Mesendoderm (in vitro differentiated cells): Measurements from ENCODE around the gene CNOT4.

Experiments used
- DNase-seq: peaks from one replicate; pipeline ENCODE4 v3.0.0; 2013
- H2AK5ac ChIP-seq: 2 replicates; pipeline ENCODE4 v1.6.1; 2013; ENCODE audit warnings: low read length, inconsistent platforms
- H2BK120ac ChIP-seq: 2 replicates; pipeline ENCODE4 v1.6.1; 2013; ENCODE audit warnings: low read depth, mild to moderate bottlenecking, low read length, moderate library complexity, mixed read lengths
- H2BK15ac ChIP-seq: replicated peaks from 2 replicates; pipeline ENCODE4 v1.6.1; 2013; ENCODE audit warnings: low read depth, mild to moderate bottlenecking, moderate library complexity
- H2BK5ac ChIP-seq: 2 replicates; pipeline ENCODE4 v1.6.1; 2013; ENCODE audit warnings: low read length, inconsistent platforms
- H3K18ac ChIP-seq: 2 replicates; pipeline ENCODE4 v1.6.1; 2013; ENCODE audit warnings: mild to moderate bottlenecking, low read length, mixed read lengths
- H3K23ac ChIP-seq: one replicate; pipeline ENCODE4 v1.6.1; 2013; ENCODE audit warnings: low read length
- H3K27ac ChIP-seq: 2 replicates; pipeline ENCODE4 v1.5.1; 2013; ENCODE audit warnings: low read depth, mild to moderate bottlenecking, inconsistent platforms, low read length, moderate library complexity
- H3K27me3 ChIP-seq: 2 replicates; pipeline ENCODE4 v1.6.1; 2013; ENCODE audit warnings: low read length, control low read depth, mild to moderate bottlenecking, inconsistent platforms; ENCODE audit not compliant: insufficient read depth, poor library complexity
- H3K36me3 ChIP-seq: 2 replicates; pipeline ENCODE4 v1.6.1; 2013; ENCODE audit warnings: low read length, inconsistent platforms; ENCODE audit not compliant: control insufficient read depth, insufficient read depth
- H3K4ac ChIP-seq: one replicate; pipeline ENCODE4 v1.6.1; 2013; ENCODE audit warnings: low read depth, mild to moderate bottlenecking, low read length, moderate library complexity
- H3K4me1 ChIP-seq: 2 replicates; pipeline ENCODE4 v1.6.1; 2013; ENCODE audit warnings: low read depth, low read length, inconsistent platforms; ENCODE audit not compliant: control insufficient read depth
- H3K4me2 ChIP-seq: 2 replicates; pipeline ENCODE4 v1.6.1; 2013; ENCODE audit warnings: low read length
- H3K4me3 ChIP-seq: 2 replicates; pipeline ENCODE4 v1.5.1; 2013; ENCODE audit warnings: mild to moderate bottlenecking, low read length
- H3K56ac ChIP-seq: one replicate; pipeline ENCODE4 v1.6.1; 2013; ENCODE audit warnings: low read length
- H3K79me1 ChIP-seq: 2 replicates; pipeline ENCODE4 v1.6.1; 2013; ENCODE audit warnings: low read length, inconsistent platforms
- H3K79me2 ChIP-seq: 2 replicates; pipeline ENCODE4 v1.6.1; 2013; ENCODE audit warnings: mild to moderate bottlenecking, low read length; ENCODE audit not compliant: control insufficient read depth, insufficient read depth
- H3K9ac ChIP-seq: 2 replicates; pipeline ENCODE4 v1.6.1; 2013; ENCODE audit warnings: low read length, inconsistent platforms
- H4K5ac ChIP-seq: one replicate; pipeline ENCODE4 v1.6.1; 2013; ENCODE audit warnings: low read length
- H4K8ac ChIP-seq: one replicate; pipeline ENCODE4 v1.6.1; 2013; ENCODE audit warnings: low read depth, mild to moderate bottlenecking, control low read depth, low read length, moderate library complexity
- WGBS: extraction: QIAGEN DNeasy Blood & Tissue Kit; methylation state at CpG from one replicate; pipeline ENCODE4 v1.1.7; 2013; ENCODE audit warnings: low lambda C conversion rate, missing lambda C conversion rate; ENCODE audit not compliant: insufficient coverage; ENCODE audit errors: extremely low coverage; 5-methylcytosine and 5-hydroxymethylcytosine counted together

CNOT4 gene

GRCh38 chr7:135337506-135337905 lies 172.4 kb downstream of the CNOT4 start:
- no peak overlapping the region for H3K23ac ChIP-seq

GRCh38 chr7:135335628-135336139 lies 174.2 kb downstream of the CNOT4 start:
- H3K27me3 ChIP-seq = no peaks in the 10 kb centered on the region

More at GRCh38 chr7:135337506-135337905, 172.4 kb downstream of the CNOT4 start:
- Histone ChIP-seq H3K4me1 (no peaks in the 10 kb centered on the region), H3K27me3 (no peaks in the 10 kb centered on the region), H3K9ac (no peak overlapping the region), H4K8ac (no peak overlapping the region), H3K79me2 (no peaks in the 10 kb centered on the region), H3K27ac (no peak overlapping the region), H2BK120ac (no peak overlapping the region), H3K79me1 (no peaks in the 10 kb centered on the region), H2BK15ac (no peak overlapping the region), H3K56ac (no peak overlapping the region), H2AK5ac (no peak overlapping the region), H3K4me3 (no peak overlapping the region), H4K5ac (no peak overlapping the region), H2BK5ac (no peak overlapping the region), H3K4ac (no peak overlapping the region), H3K36me3 (no peaks in the 10 kb centered on the region), H3K18ac (no peak overlapping the region), H3K4me2 (no peak overlapping the region)
- no CpG with 5 or more reads among the region's 5 CpGs for WGBS
- DNase-seq = no peak

GRCh38 chr7:135334830-135335543 lies 174.9 kb downstream of the CNOT4 start:
- Histone ChIP-seq H3K9ac (no peak overlapping the region), H4K8ac (no peak overlapping the region), H3K56ac (no peak overlapping the region), H2AK5ac (no peak overlapping the region), H3K4me2 (no peak overlapping the region), H3K36me3 (no peaks in the 10 kb centered on the region), H3K4me3 (no peak overlapping the region), H3K27ac (no peak overlapping the region), H2BK120ac (no peak overlapping the region), H3K79me2 (no peaks in the 10 kb centered on the region), H3K27me3 (no peaks in the 10 kb centered on the region), H2BK5ac (no peak overlapping the region), H3K4ac (no peak overlapping the region), H3K79me1 (no peaks in the 10 kb centered on the region), H4K5ac (no peak overlapping the region), H3K23ac (no peak overlapping the region), H3K18ac (no peak overlapping the region), H2BK15ac (no peak overlapping the region), H3K4me1 (no peaks in the 10 kb centered on the region)
- no peak for DNase-seq
- no CpG with 5 or more reads among the region's 10 CpGs for WGBS

More at GRCh38 chr7:135335628-135336139, 174.2 kb downstream of the CNOT4 start:
- H2AK5ac ChIP-seq = no peak overlapping the region
- no peaks in the 10 kb centered on the region for H3K79me1 ChIP-seq
- H3K27ac ChIP-seq = no peak overlapping the region
- H3K9ac ChIP-seq = no peak overlapping the region
- no peaks in the 10 kb centered on the region for H3K79me2 ChIP-seq
- H3K23ac ChIP-seq = no peak overlapping the region
- H3K4me2 ChIP-seq = no peak overlapping the region
- no peak overlapping the region for H4K8ac ChIP-seq
- no peaks in the 10 kb centered on the region for H3K4me1 ChIP-seq
- H3K4ac ChIP-seq = no peak overlapping the region
- H3K4me3 ChIP-seq = no peak overlapping the region
- no peak overlapping the region for H2BK15ac ChIP-seq
- no peak overlapping the region for H3K18ac ChIP-seq
- H3K36me3 ChIP-seq = no peaks in the 10 kb centered on the region
- DNase-seq = peak; percentile 98
- no peak overlapping the region for H4K5ac ChIP-seq
- WGBS = no CpG with 5 or more reads among the region's 9 CpGs
- no peak overlapping the region for H3K56ac ChIP-seq
- no peak overlapping the region for H2BK120ac ChIP-seq
- H2BK5ac ChIP-seq = no peak overlapping the region

GRCh38 chr7:135333946-135334345 lies 176.0 kb downstream of the CNOT4 start:
- Histone ChIP-seq H3K4me2 (no peak overlapping the region), H2AK5ac (no peak overlapping the region)
- WGBS = no CpG with 5 or more reads among the region's 1 CpG

GRCh38 chr7:135333200-135333599 lies 176.7 kb downstream of the CNOT4 start:
- Histone ChIP-seq H3K4me1 (no peaks in the 10 kb centered on the region), H3K27ac (no peak overlapping the region), H3K4ac (no peak overlapping the region), H3K4me2 (no peak overlapping the region), H2BK5ac (no peak overlapping the region), H3K36me3 (no peaks in the 10 kb centered on the region), H3K79me1 (no peaks in the 10 kb centered on the region), H3K4me3 (no peak overlapping the region), H4K8ac (no peak overlapping the region), H3K9ac (no peak overlapping the region), H3K27me3 (no peaks in the 10 kb centered on the region), H4K5ac (no peak overlapping the region), H2BK15ac (no peak overlapping the region), H3K18ac (no peak overlapping the region), H2AK5ac (no peak overlapping the region), H3K79me2 (no peaks in the 10 kb centered on the region), H3K56ac (no peak overlapping the region), H3K23ac (no peak overlapping the region), H2BK120ac (no peak overlapping the region)
- no peak for DNase-seq
- WGBS = no CpG with 5 or more reads among the region's 1 CpG

More at GRCh38 chr7:135333946-135334345, 176.0 kb downstream of the CNOT4 start:
- H4K5ac ChIP-seq = no peak overlapping the region
- H3K27me3 ChIP-seq = no peaks in the 10 kb centered on the region
- no peak for DNase-seq
- no peaks in the 10 kb centered on the region for H3K36me3 ChIP-seq
- H3K79me2 ChIP-seq = no peaks in the 10 kb centered on the region
- no peak overlapping the region for H3K18ac ChIP-seq
- H2BK120ac ChIP-seq = no peak overlapping the region
- H3K23ac ChIP-seq = no peak overlapping the region
- H2BK15ac ChIP-seq = no peak overlapping the region
- H3K79me1 ChIP-seq = no peaks in the 10 kb centered on the region
- H3K4me1 ChIP-seq = no peaks in the 10 kb centered on the region
- no peak overlapping the region for H2BK5ac ChIP-seq
- H3K9ac ChIP-seq = no peak overlapping the region
- no peak overlapping the region for H3K27ac ChIP-seq
- no peak overlapping the region for H3K56ac ChIP-seq
- H3K4me3 ChIP-seq = no peak overlapping the region
- no peak overlapping the region for H4K8ac ChIP-seq
- H3K4ac ChIP-seq = no peak overlapping the region

GRCh38 chr7:135330088-135330487 lies 179.8 kb downstream of the CNOT4 start:
- Histone ChIP-seq H2BK120ac (no peak overlapping the region), H4K8ac (no peak overlapping the region), H3K36me3 (no peaks in the 10 kb centered on the region), H3K27ac (no peak overlapping the region), H2BK15ac (no peak overlapping the region), H3K4me3 (no peak overlapping the region), H3K79me1 (no peaks in the 10 kb centered on the region), H3K56ac (no peak overlapping the region), H3K9ac (no peak overlapping the region), H4K5ac (no peak overlapping the region), H3K4me1 (no peaks in the 10 kb centered on the region), H3K4me2 (no peak overlapping the region), H3K23ac (no peak overlapping the region), H3K18ac (no peak overlapping the region), H2AK5ac (no peak overlapping the region), H3K4ac (no peak overlapping the region), H3K27me3 (no peaks in the 10 kb centered on the region), H3K79me2 (no peaks in the 10 kb centered on the region), H2BK5ac (no peak overlapping the region)
- WGBS = no CpG with 5 or more reads among the region's 1 CpG
- no peak for DNase-seq
